ENCODE data around the gene FXYD7.
"Not testable (repeated sequence)": the region's sequence is repeated elsewhere in the genome, so short reads cannot be mapped to it uniquely, and the experiment has no call there.

The FXYD7 gene

DNA sequence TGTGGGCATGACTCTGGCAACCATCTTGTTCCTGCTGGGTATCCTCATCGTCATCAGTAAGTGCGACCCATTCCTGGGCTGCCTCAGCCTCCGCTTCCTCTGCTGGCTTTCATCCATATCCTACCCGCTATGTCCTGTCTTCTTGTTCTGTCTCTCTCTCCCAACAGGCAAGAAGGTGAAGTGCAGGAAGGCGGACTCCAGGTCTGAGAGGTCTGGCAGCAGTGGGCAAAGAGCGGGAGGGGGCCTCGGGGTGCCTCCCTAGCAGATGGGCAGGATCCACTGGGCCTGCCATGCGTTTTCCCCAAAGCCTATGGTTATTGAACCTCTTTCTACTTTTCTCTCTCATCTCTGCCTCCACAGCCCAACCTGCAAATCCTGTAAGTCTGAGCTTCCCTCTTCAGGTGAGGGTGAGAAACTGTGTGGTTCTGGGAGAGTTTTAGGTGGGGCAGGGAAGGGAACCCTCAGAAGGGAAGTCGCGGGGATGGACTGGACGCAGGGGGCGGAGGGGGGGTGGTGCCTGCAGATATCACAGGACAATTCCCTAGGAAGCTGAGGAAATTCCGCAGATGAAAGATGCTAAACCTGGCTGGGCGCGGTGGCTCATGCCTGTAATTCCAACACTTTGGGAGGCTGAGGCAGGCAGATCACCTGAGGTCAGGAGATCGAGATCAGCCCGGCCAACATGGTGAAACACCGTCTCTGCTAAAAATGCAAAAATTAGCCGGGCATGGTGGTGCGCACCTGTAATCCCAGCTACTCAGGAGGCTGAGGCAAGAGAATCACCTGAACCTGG is 8.4 kb downstream of the FXYD7 start:
- no peak for TF ChIP-seq ZFX (IDR thresholded peaks at IDR 0.05)
- TF ChIP-seq, protein P1, sequence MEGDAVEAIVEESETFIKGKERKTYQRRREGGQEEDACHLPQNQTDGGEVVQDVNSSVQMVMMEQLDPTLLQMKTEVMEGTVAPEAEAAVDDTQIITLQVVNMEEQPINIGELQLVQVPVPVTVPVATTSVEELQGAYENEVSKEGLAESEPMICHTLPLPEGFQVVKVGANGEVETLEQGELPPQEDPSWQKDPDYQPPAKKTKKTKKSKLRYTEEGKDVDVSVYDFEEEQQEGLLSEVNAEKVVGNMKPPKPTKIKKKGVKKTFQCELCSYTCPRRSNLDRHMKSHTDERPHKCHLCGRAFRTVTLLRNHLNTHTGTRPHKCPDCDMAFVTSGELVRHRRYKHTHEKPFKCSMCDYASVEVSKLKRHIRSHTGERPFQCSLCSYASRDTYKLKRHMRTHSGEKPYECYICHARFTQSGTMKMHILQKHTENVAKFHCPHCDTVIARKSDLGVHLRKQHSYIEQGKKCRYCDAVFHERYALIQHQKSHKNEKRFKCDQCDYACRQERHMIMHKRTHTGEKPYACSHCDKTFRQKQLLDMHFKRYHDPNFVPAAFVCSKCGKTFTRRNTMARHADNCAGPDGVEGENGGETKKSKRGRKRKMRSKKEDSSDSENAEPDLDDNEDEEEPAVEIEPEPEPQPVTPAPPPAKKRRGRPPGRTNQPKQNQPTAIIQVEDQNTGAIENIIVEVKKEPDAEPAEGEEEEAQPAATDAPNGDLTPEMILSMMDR (conservative IDR thresholded peaks at IDR 0.05) = no peak
- no peak overlapping the region for H3K27ac ChIP-seq

DNA sequence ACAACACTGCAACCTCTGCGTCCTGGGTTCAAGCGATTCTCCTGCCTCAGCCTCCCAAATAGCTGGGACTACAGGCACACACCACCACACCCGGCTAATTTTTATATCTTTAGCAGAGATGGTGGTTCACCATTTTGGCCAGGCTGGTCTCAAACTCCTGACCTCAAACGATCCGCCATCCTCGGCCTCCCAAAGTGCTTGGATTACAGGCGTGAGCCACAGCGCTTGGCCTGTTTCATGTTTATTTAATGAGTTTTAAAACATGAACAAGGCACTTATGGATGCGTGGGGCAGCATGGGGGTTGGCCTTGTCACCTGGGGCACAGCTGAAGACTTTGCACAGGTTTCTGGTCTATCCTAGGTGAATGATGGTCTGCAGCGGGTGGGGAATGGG is 10.1 kb downstream of the FXYD7 start:
- H3K27ac ChIP-seq = not testable (repeated sequence)

DNA sequence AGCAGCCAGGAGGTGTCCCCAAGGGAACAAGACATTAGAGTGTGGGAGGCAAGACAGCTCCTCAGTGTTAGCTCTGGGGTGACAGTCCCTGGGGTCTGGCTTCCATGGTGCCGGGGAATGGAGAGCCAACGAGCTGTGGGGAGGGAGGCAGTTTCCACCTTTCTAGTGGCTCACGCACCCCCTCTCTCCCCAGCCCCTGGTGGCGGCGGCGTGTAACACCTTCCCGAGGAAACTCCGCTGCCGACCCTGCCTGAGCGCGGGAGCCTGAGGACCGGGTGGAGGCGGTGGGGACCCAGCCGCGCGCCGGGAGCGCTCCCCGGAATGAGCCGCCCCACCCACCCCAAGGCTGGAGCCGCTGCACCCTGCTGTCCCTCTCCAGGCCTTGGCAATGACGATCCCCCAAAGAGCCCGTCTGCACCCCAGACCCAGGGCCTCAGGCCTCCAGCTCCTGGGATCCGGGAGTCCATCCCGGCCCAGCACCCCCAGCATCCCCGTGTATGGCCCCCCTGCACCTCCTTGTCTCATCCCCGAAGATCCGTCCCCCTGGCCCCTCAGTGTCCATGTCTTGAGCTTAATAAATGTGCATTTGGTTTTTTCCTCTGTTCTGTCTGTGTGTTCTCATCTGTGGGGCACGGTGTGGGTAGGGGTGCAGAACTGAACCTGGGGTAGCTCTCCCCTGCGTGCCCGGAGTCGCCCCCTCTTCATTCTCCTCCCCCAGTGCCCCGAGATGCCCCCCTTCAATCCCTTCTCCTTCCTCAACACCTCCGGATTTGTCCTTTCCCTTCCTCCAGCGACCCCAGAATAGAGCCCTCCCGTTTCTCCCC is 10.9 kb downstream of the FXYD7 start:
- TF ChIP-seq, protein P1 (conservative IDR thresholded peaks at IDR 0.05) = no peak; the same call in 1 of the 2 replicates
- no peak for TF ChIP-seq ZFX (IDR thresholded peaks at IDR 0.05)
- H3K27ac ChIP-seq = no peak overlapping the region

DNA sequence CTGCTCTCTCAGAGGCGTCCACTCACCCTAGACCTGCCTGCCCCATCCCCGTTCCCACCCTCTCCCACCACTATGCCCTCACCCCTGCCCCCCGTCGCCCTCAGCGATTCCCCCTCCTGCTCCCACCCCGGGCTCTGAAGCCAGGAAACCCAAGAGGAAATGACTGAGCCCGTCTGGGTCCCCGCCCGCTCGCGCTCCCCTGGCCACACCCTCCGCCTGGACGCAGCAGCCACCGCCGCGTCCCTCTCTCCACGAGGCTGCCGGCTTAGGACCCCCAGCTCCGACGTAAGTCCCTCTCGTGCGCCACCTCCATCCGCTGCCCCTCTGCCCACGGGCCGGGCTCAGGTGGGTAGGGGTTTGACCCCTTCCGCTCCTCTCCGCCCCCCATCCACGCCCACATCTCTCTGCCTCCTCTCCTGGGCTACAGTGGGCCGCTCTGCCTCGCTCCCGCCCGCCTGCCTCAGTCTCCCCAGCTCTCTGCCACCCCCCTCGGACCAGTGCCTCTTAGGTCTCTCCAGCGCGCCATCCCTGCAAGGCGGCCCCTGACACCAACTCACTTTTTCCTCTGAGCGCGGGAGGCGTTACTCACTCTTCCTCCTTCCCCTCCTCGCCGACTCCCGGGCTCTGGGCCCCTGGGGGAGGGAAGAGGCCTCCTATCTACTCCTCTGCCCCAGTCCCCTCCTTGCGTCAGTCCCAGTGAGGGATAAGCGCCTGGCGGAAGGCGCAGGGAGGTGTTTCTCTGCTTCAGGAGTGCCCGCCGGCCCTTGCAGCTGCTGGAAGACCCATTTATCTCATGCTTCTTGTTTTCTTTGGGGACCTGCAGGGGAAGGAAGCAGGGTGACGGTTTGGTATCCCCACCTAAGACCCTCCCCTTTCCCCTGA is 11.7 kb downstream of the FXYD7 start, which contains the start of gene FXYD5:
FXYD5 (plus strand) TSS at position 211 of the 882 bp plus-strand sequence. CDS start 816 bp downstream, outside the sequence.
- TF ChIP-seq, protein P1 (conservative IDR thresholded peaks at IDR 0.05) = no peak
- no peak for TF ChIP-seq ZFX (IDR thresholded peaks at IDR 0.05)
- no peak within 1 kb of the TSS for H3K27ac ChIP-seq

DNA sequence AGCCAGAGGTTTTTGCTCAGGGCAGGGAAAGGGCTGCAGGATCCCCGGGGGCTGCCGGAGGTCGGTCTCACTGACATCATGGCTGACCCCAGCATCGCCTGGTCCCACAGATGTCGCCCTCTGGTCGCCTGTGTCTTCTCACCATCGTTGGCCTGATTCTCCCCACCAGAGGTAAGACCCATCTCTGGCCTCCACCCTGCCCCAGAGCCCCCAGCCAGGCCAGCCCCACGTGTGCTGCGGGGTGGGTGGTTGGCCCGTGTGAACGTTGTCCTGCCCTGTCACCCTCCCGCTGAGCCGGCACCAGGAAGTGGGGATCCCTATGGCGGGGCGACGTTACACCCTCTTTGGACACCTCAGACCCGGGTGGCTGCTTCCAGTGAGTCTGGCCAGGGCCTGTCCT is 12.4 kb downstream of the FXYD7 start:
- TF ChIP-seq ZFX (IDR thresholded peaks at IDR 0.05) = no peak
- TF ChIP-seq, protein P1 (conservative IDR thresholded peaks at IDR 0.05) = no peak
- no peak overlapping the region for H3K27ac ChIP-seq

DNA sequence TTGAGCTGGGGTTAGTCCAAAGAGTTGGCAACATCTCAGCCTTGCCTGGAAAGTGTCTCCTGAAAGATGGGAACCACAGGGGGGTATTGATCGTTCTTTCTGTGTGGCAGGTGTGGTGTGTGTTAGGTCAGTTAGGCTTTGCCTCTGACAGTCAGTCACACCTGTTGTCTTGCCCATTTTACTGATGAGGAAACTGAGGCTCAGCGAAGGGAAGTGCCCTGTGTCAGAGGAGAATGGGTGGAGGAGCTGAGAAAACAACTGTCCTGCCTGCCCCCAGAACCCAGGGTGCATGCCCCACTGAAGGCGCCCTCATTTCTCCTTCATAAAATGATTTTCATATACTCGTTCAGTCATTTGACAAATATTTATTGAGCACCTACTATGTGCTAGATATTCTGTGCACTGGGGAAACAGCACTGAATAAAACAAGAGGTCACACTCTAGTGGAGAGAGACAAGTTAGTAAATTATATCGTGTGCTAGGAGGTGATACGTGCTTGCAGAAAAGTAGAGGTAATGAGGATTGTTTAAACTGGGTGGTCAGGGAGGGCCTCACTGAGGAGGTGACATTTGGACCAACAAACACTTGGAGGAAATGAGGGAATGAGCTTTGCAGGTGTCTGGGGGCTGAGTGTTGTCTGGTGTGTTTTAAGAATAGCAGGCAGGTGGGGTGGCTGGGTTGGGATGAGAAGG is 13.1 kb downstream of the FXYD7 start:
- no peak overlapping the region for H3K27ac ChIP-seq
- TF ChIP-seq, protein P1 (conservative IDR thresholded peaks at IDR 0.05) = no peak
- no peak for TF ChIP-seq ZFX (IDR thresholded peaks at IDR 0.05)

DNA sequence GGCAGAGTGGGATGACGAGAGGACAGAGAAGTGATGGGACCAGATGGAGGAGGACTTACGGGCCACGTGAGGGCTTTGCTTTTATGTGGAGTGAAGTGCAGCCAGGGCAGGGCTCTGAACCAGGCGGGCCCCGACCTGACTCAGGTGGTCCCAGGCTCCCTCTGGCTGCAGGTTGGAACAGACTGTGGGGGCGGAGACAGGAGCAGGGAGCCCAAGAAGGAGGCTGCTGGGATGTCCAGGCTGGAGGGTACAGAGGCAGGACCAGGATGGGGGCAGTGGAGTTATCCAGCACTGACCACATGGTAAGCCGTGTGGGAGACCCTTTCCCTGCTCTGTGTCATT is 13.6 kb downstream of the FXYD7 start:
- no peak for TF ChIP-seq ZFX (IDR thresholded peaks at IDR 0.05)
- TF ChIP-seq, protein P1 (conservative IDR thresholded peaks at IDR 0.05) = no peak
- no peak overlapping the region for H3K27ac ChIP-seq

Measured in C4-2B (cell line).